Measurements from ENCODE around the gene CDC42BPB.

Gene CDC42BPB

GRCh38 chr14:103094406-103095209 lies 37.3 kb upstream of the CDC42BPB start, which contains the start of gene EXOC3L4:
Gene EXOC3L4, plus strand, starts transcription at chr14:103094725. Its CDS starts 5,495 bp downstream, at chr14:103100220.
- DNase-seq = no peak

- DNase-seq = no peak
Measured at GRCh38 chr14:103093856-103094405, 36.6 kb upstream of the CDC42BPB start.

GRCh38 chr14:103091883-103092222 lies 34.5 kb upstream of the CDC42BPB start:
- DNase-seq = no peak

- DNase-seq = peak in 7 of 51 donors; percentile 7 to 40 (median 26)
Measured at GRCh38 chr14:103091041-103091882, 33.9 kb upstream of the CDC42BPB start.

GRCh38 chr14:103090481-103091020 lies 33.2 kb upstream of the CDC42BPB start:
- DNase-seq = no peak

GRCh38 chr14:103089386-103090335 lies 32.3 kb upstream of the CDC42BPB start:
- no peak for DNase-seq

- DNase-seq = no peak
Measured at GRCh38 chr14:103088921-103089320, 31.6 kb upstream of the CDC42BPB start.

- DNase-seq = peak in 3 of 51 donors; percentile 7 to 23 (median 12)
Measured at GRCh38 chr14:103087343-103087835, 30.0 kb upstream of the CDC42BPB start.

- DNase-seq = no peak
Measured at GRCh38 chr14:103086771-103087342, 29.5 kb upstream of the CDC42BPB start.

- no peak for DNase-seq
Measured at GRCh38 chr14:103085106-103086091, 28.1 kb upstream of the CDC42BPB start.

- no peak for DNase-seq
Measured at GRCh38 chr14:103084021-103084919, 26.9 kb upstream of the CDC42BPB start, which contains the start of gene LBHD2. Gene LBHD2, plus strand, starts transcription at chr14:103084210. Its CDS starts 1,803 bp downstream, at chr14:103086013.

- no peak for DNase-seq
Measured at GRCh38 chr14:103081951-103082350, 24.6 kb upstream of the CDC42BPB start.

GRCh38 chr14:103078860-103079587 lies 21.7 kb upstream of the CDC42BPB start:
- DNase-seq = no peak

- peak in 41 of 51 donors; percentile 8 to 79 (median 44) for DNase-seq
Measured at GRCh38 chr14:103078420-103078749, 21.0 kb upstream of the CDC42BPB start.

- DNase-seq = peak in 1 of 51 donors; percentile 9
Measured at GRCh38 chr14:103074729-103075367, 17.5 kb upstream of the CDC42BPB start.

All from hypothalamus (tissue), 51 donors.